ENCODE results near the gene WDR7.

Gene WDR7

GRCh38 chr18:57078614-57079013 is 427.5 kb downstream of the WDR7 start:
- no peak for DNase-seq (ENCODE audit: low read depth in 3 of 3)

DNA sequence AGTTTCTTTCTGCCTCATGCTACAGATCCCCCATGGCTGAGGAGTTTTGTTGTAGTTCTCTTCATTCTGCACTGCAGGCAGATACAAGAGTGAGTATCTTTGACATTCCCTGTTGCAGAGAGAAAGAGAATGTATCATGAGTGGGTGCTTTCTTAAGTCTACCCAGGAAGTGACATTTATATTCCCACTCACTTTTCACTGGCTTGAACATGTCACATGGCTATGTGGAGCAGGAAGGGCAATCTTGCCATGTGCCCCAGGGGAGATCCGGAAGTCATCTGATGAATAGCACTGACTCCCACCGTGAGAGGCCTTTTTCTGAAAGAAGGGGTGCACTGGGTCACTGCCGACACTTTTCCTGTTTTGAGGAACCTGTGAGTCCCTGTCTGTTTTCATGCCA is 429.3 kb downstream of the WDR7 start:
- no peak for DNase-seq (ENCODE audit: low read depth in 3 of 3)

DNA sequence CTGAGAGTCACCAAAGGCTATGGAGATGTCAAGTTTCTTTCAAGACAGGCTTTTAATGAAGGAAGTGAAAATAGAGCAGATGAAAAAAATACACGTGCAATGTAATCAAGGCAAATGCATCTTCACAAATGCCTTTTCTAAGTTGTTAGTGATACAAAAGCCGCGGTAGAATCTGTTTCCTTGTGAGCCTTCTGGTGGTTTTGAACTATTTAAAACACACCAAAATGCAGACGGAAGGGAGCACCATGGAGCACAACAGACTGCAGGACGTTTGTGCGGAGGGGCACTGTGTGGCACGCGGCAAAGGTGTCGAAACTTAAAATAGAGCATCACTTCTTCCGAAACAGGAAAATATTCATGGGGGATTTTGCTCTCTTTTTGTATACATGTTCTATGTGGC is 430.7 kb downstream of the WDR7 start:
- no peak for DNase-seq (ENCODE audit: low read depth in 3 of 3)

GRCh38 chr18:57083485-57083884 is 432.3 kb downstream of the WDR7 start:
- DNase-seq (ENCODE audit: low read depth in 3 of 3), result no peak

- DNase-seq (ENCODE audit: low read depth in 3 of 3), result no peak
Observed at GRCh38 chr18:57084331-57085271, 433.4 kb downstream of the WDR7 start.

GRCh38 chr18:57085371-57085770 is 434.2 kb downstream of the WDR7 start:
- DNase-seq (ENCODE audit: low read depth in 3 of 3), result no peak

- no peak for DNase-seq (ENCODE audit: low read depth in 3 of 3)
Observed at GRCh38 chr18:57086163-57086562, 435.0 kb downstream of the WDR7 start.
